Measurements from ENCODE around the gene GTF3C6.
"Not testable (repeated sequence)": the region's sequence is repeated elsewhere in the genome, so short reads cannot be mapped to it uniquely, and the experiment has no call there.

Gene GTF3C6

GRCh38 chr6:110980227-110980626 is 21.7 kb downstream of the GTF3C6 start:
- DNase-seq, result no peak

- DNase-seq, result no peak
These were observed 22.1 kb downstream of the GTF3C6 start for GRCh38 chr6:110980648-110981047.

GRCh38 chr6:110981202-110981600 is 22.7 kb downstream of the GTF3C6 start:
- no peak for DNase-seq

GRCh38 chr6:110990840-110991576 is 32.5 kb downstream of the GTF3C6 start:
- no peak for DNase-seq

- DNase-seq, result no peak
These were observed 38.2 kb downstream of the GTF3C6 start for GRCh38 chr6:110996691-110997090.

- DNase-seq, result no peak
These were observed 41.2 kb downstream of the GTF3C6 start for GRCh38 chr6:110999634-111000270.

GRCh38 chr6:111002350-111002749 is 43.8 kb downstream of the GTF3C6 start:
- DNase-seq, result no peak

GRCh38 chr6:111011360-111012142 is 53.0 kb downstream of the GTF3C6 start:
- DNase-seq, result no peak

- no peak for DNase-seq
These were observed 53.6 kb downstream of the GTF3C6 start for GRCh38 chr6:111012143-111012452.

GRCh38 chr6:111012520-111012919 is 54.0 kb downstream of the GTF3C6 start:
- DNase-seq, result not testable (repeated sequence)

- no peak for DNase-seq
These were observed 54.8 kb downstream of the GTF3C6 start for GRCh38 chr6:111013144-111013915.

GRCh38 chr6:111015389-111016124 is 57.1 kb downstream of the GTF3C6 start:
- DNase-seq, result no peak

- not testable (repeated sequence) for DNase-seq
These were observed 58.7 kb downstream of the GTF3C6 start for GRCh38 chr6:111017241-111017640.

Data from NCI-H187 (cell line).